Measurements from ENCODE around the gene OR52D1.

The OR52D1 gene

DNA sequence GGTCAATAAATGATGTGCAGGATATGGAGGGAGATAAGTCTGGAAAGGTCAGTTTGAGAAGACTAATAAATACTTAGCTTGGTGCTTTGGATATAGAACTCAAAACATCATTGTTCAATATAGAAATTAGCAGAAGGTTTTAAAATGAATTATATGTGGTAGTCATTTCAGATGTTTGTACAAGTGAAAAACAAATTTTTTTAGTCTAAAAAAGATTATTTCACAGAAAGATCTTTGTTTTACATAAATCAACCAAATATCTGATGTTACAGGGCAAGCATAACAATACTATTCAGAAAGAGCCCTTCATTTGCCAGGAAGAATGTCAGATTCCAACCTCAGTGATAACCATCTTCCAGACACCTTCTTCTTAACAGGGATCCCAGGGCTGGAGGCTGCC is at the start of gene OR52D1:
Gene OR52D1, plus strand, starts transcription at position 301 of the 400 bp plus-strand sequence. Its CDS starts 22 bp downstream, at position 323.
- DNase-seq = no peak

DNA sequence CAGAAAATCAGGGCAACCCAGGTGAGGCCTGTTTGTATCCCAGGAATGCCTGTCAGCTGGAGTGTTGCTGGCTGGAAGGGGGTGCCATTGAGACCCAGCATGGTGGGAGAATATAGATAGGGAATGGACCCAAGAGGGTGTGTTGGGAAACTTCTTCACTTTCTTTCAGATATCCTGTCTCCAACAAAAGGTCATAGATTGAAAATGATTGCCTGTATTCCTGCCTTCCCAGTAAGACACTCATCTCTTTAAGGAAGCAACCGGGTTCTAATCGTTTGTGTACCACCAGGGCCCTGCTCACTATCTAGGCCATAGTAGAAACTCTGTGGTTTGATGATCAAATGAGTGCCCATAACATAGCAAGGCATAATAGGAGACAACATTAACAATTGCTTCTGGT is 47.1 kb upstream of the OR52D1 start, which contains the start of gene OR51I1:
Gene OR51I1, minus strand, starts transcription at position 101 of the 400 bp plus-strand sequence. Its CDS starts 0 bp downstream, at position 101.
- no peak for DNase-seq

DNA sequence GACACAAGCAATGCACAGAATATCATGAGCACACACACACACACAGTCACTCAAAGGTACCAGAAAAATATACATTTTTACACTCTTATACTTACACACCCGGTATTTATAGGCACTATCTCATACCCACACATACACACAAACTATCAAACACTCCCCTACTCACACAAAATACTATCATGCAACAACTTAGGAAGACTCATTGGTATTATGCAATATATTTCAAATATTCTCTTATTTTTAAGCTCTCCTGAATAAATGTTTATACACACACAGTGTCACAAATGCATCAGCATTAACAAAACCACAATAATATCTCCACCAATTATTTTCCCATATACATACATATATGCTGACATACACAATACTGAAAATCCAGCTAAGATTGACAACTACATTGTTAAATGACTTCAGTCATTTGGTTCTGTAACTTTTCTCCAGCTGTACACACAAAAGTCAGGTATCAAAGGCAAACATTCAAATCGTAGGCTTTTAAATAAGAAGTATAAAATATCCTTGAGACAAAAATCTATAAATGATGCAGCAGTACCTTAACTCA is 44.6 kb upstream of the OR52D1 start:
- no peak for DNase-seq

DNA sequence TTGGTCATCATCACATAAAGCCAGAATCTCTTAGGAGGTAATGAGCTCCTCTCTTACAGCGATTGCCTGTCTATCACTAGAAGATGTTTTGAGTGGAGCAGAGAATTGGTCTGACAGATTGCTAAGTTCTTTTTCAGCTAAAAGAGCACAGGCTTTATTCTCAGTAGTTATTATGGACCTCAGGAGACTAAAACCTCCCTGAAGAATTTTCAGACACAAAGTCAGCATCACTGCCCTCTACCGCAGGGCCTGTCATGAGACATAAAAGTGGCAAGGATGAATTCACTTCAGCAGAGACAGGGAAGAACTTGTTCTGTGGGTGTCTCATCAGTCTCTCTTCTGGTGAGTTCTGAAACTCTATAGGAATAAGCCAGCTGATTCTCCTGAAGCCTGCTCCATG is 39.5 kb upstream of the OR52D1 start, which contains the start of gene OR51I2:
Gene OR51I2, plus strand, starts transcription at position 301 of the 400 bp plus-strand sequence. CDS start 4,166 bp downstream, outside the sequence.
- no peak for DNase-seq

DNA sequence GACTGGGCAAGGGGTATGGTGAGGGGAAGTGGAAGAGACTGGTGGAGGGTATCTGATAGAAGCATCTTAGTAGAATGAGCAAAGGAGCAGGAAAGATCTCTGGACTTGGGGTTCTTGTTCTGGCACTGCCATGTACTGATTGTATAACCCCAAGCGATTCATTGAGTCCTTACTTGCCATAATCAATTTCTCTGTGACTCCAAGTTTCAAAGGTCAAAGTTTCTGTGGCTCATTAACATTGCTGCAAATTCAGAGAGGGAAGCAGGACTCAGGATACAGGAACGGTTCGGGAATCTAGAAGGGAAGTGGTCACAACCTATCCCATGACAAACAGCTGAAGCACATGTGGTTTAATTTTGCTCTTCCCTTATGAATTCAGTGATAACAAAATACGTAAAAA is 39.1 kb upstream of the OR52D1 start:
- no peak for DNase-seq

DNA sequence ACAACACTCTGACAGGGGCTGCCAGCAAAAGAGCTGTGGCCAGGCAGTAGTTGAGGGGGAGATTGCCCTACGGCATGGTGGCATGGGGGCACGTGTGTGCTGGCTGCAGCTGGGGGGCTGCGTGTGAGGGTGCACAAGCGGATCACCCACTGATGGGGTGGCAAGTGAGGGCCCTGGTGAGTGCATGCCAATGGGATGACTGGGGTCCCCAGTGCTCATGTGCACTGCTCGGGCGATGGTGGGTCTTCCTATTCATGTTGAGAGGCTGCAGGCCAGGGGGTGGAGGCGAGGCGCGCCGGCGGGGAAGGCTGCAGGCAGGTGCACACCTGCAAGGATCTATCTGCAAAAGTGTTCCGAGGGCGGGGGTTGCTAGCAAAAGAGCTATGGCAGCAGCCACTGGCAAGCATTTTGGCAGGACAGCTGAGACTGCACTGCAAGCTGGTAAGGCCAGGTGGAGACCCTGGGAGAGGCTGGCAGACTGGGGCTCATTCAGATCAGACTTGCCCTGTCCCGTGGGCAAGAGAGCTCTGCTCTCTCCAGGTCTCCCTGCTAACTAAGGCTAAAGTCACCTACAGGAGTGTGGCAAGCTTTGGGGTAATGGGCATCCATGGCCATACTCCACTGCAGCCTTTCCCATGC is 27.4 kb upstream of the OR52D1 start:
- no peak for DNase-seq

DNA sequence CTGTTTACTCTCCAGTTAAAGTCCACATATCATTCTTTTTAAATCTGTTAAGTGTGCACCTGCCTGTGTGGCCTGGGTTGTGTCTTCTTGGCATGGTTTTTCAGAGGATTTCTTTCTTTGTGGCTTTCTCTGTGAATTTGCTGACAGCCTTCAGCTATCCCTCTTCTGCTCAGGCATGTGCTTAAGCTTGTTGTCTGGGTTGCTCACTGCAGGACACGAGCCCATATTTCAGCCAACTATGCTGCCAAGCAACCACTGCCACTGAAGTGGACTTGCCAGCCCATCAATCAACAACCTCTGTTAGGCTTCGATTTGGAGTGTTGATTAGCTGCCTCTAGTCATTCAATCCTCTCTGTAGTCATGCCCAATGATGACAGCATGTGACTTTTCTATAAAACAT is 21.0 kb upstream of the OR52D1 start:
- no peak for DNase-seq

DNA sequence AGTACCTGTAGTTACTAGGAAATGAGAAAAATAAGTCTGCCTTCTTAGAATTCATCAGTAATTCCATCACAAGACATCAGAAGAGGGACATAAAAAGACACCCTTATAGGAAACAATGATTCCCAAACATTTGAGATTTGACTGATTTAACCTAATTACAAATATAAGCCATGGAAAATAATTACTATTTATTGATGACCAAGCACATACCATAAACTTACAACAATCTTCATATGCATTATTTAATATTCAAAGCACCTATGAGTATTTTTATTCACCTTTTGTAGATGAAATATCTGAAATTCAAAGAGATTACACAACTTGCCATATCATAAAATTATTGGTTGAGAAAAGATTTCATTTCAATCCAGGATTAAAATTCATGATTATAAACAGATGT is 14.6 kb upstream of the OR52D1 start:
- DNase-seq = no peak

DNA sequence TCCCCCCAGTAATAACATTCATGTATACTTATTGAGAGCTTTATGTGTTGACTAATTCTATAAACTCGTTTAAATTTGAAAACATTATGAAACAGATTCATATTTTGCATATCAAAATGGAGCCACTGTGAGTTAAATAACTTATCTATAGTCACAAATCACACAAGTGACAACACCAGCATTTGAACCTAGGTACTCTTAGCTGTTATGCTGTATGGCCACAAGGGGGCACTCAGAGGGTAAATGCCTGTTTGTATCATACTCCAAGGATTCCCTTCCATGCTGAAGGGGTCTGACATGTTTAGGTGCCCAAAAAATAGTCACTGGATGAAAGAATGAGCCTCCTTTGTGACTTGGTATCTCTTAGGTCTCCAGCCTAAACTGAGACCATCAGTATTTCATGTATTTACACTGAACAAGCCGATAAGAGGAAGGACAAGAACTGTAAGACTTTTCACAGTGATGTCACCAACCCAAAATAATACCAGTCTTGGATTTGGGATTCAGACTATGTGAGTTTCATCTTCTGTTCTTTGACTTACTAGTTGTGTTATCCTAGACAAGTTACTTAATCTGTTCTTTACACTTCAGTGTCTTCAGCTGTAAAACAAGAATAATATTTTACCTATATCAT is 12.2 kb upstream of the OR52D1 start:
- peak; percentile 13 for DNase-seq

DNA sequence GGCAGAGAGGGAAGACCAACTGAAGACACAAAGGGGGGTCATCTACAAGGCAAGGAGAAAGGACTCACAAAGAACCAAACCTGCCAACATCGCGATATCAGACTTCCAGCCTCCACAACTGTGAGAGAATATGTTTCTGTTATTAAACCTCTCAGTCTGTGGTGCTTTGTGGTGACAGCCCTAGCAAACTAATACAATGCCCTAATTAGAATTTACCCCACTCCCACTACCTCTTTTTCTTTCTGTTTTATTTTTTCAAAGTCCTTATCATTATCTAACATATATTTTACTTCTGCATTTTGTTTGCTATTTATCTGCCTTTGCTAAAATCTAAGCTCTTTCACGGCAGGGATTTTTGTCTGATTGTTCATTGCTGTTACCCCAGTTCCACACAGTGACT is 2.5 kb upstream of the OR52D1 start:
- DNase-seq = no peak

DNA sequence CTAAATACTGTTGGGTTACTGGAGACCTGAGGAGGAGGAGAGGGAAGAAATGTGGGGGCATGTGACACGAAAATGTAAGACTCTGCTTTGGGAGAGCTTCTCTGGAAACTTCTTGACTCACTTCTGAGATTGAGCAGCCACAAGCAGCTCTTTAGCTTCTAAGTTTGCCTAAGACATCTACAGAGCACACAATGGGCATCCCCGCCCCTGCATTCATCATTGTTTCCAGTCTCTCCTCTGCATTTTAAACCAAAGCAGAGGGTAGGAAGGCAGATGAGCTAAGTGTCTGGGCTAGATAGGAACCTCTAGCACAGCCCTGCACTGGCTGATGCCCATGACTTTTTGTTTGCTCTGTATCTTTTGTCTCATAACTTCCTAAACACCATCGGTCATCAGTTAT is 2.1 kb upstream of the OR52D1 start:
- no peak for DNase-seq

DNA sequence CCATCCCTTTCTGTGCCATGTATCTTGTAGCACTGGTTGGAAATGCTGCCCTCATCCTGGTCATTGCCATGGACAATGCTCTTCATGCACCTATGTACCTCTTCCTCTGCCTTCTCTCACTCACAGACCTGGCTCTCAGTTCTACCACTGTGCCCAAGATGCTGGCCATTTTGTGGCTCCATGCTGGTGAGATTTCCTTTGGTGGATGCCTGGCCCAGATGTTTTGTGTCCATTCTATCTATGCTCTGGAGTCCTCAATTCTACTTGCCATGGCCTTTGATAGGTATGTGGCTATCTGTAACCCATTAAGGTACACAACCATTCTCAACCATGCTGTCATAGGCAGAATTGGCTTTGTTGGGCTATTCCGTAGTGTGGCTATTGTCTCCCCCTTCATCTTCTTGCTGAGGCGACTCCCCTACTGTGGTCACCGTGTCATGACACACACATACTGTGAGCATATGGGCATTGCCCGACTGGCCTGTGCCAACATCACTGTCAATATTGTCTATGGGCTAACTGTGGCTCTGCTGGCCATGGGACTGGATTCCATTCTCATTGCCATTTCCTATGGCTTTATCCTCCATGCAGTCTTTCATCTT is 414 bp downstream of the OR52D1 start:
- no peak for DNase-seq

DNA sequence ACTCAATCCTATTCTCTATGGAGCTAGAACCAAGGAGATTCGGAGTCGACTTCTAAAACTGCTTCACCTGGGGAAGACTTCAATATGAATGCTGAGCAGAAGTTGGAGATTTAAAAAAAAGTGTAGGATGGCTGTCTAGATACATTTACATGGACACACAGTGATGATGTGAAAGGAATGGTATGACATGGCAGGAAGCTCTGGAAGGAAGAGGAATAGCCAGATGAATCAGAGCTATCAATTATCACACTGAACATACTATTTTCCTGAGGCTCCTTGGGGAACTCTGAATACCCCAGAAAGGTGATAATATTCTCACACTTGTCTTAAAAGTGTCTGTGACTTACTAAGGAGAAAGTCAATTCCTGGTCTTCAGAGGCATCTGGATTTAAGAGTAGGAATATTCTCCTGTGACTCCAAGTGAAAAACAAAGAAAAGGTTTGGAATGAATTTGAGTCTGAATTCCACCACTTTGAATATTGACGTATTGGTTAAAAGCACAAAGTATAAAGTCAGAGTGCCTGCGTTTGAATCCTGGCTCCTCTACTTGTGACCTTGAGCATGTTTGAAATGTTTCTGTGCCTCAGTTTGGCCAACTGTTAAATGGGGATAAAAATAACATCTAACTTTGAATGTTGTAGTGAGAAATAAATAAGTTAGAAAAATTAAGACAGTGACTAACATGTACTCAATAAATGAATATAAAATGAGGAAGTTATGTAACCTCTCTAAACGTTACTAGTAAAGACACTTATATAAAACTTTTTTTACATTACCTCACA is 1.3 kb downstream of the OR52D1 start:
- DNase-seq = no peak

DNA sequence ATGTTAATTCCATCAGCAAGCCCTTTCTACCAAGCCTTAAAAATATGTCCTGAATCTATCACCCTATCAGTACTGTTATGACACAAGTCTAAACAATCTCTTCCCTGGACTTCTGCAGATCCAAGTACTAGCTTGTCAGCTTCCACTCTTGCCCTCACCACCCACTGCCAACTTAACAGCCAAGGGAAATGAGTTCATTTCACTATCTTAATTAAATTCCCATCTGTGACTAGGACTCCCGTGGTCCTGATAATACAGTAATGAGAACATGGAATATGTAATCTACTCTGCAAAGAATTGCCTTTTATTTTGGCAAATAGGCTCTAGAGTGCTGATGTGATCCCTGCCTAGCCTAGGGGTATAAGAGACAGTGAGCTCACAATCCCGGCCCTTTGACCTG is 11.2 kb downstream of the OR52D1 start:
- DNase-seq = no peak

DNA sequence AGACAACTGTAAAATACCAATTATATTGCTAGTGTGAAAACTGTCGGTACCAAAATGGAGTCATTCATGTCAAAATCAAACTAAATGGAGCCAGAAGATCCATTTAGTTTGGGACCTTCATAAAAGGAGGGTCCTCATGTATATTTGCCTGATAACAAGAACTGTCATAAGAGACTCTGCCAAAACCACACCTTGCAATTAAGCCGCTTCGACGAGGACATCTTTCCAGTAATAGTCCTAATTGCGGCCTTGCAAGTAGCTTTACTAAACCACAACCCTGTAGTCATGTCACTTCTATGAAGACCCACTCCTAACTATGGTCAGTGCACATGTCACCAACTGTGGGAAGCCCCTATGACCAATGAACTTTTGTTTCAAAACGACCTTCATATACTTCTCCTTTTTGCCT is 11.9 kb downstream of the OR52D1 start:
- DNase-seq = no peak

DNA sequence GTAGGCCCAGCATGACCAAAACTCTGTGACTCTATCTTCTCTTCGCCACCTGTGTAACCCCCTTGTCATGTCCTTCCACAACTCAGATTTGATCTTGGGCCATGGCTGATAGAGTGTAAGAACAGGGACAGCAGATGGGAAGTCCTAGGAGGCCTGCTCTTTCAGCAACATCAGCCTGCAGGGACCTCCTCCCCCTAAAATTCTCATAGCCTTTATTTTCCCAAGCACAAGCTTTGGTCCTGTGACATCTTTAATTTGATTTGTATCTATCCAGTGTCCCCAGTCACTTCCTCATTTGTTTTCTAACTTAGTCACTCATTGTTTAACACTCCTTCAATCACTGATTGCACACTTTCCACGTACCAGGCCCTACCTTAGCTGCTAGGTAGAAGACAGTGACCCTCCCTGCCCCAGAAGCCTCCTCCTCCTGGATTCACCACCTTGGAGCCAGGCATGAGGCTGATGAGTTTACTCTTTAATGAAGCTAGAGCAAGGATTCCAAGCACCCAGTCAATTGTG is 16.0 kb downstream of the OR52D1 start:
- DNase-seq = no peak

DNA sequence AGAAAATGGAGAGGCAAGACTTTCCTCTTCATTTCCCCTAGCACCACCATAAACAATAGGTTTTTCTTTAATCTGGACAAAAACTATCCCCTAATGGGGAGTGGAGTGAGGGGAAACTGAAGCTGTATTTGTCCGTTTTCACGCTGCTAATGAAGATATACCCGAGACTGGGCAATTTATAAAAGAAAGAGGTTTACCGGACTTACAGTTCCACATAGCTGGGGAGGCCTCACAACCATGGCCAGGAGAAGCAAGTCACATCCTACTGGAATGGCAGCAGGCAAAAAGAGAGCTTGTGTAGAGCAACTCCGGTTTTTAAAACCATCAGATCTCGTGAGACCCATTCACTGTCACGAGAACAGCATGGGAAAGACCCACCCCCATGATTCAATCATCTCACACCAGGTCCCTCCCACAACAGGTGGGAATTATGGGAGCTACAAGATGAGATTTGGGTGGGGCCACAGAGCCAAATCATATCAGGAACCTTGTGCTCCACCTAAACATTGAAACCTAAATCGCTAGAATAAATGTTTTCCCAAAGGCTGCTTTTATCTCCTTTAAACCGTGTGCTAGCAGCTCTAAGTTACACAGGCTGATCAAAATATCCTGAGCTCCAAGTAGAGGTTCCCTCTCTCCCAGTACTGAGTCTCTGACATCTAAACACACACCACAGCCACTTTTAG is 17.0 kb downstream of the OR52D1 start:
- no peak for DNase-seq

DNA sequence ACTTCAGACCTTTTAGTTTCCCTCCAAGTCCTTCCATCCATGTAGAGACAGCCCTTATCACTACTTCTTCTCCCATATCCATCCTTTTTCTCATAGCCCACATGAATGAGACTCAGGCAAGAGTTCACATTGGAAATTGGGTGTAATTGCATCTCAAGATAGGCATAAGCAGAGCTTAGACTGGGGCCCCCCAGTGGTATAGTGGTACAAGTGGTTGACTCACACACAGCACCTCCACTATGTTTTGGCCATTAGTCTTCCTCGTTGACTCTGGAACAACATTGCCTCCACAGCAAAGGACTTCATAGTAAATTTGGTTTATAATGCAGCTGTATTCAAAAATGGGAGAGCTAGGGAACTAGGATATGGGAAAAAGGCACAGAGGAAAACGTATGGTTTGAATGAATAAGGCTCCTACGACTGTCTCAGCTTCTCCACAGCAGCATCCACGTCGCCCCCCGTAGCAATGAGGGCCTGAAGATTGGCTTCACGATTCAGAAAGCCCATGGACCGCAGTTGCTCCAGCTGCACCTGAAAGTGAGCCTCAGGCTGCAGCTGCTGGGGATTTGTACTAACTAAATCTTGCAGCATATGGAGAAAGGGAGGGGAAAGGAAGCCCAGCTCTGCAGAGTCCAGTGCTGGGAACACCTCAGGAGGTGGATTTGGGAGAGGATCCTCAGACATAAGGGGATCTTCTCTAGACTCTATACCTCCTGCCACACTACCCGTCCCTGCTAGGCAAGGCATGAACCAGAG is 18.9 kb downstream of the OR52D1 start:
- DNase-seq = no peak

DNA sequence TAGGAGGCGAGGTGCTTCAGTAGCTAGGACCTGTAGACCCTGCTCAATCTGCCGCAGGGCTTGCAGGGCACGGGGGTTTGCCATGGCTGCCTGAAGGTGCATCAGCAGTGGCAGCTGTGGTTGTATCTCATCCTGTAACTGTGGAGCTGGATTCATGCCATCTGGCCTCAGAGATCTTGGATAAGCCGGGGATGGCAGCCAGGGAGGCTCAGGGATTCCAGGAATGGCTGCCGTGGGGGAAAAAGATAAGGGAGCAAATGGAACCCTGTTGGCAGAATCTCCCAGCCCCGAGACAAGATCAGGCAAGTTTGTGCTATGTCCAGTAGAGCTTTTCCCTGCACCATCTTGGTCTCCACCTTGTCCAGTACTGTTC is 19.4 kb downstream of the OR52D1 start:
- DNase-seq = no peak

DNA sequence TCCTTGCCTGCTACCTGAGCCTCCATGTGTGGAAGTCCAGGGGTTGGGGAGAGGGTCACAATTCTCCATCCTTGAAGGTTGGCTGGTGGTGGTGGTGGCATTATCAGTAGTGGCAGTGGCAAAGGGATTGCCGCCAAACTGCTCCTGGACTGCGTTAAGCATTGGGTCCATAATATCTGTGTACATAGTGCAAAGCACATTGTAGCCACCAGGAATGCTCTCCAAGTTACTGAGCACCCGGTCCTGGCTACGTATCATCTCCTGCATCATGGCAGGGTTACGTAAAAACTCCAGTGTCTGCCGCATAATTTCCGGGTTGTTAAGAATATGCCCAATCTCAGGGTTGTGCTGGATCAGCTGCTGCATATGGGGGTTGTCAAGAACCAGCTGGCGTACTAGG is 20.1 kb downstream of the OR52D1 start:
- no peak for DNase-seq

DNA sequence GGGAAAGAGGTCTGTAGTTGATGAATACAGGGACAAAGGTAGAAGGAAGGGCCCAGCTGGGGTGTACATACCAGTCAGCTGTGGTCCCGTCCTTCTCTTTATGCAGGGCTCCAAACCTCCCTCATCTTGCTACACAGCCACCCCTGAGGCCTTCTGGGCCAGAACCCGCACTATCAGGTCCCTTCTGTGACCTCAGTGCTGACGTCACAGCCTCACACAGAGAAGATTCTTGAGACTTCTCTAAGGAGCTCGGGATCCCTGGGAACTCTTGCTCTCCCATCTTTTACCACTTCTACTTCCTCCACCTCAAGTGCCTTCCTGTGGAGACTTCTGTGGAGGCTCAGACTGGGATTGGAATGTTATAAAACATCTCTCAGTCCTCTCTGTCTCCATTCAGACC is 21.3 kb downstream of the OR52D1 start, which contains the start of gene UBQLN3:
Gene UBQLN3, minus strand, starts transcription at position 155 of the 400 bp plus-strand sequence. CDS start 399 bp downstream, outside the sequence.
- DNase-seq = no peak
